ENCODE results near the gene RASGRF1.

RASGRF1 gene

GRCh38 chr15:79073336-79073735 lies 17.2 kb downstream of the RASGRF1 start:
- TF ChIP-seq SNAI2 (CRISPR knock-in tag; IDR thresholded peaks at IDR 0.05) (no peak), PATZ1 (CRISPR knock-in tag; IDR thresholded peaks at IDR 0.05; ENCODE audit: borderline replicate concordance) (no peak), POU6F1 (CRISPR knock-in tag; IDR thresholded peaks at IDR 0.05; ENCODE audit: borderline replicate concordance, low read depth) (no peak), ZFP3 (CRISPR knock-in tag; IDR thresholded peaks at IDR 0.05) (no peak), ZNF565 (CRISPR knock-in tag; conservative IDR thresholded peaks at IDR 0.05; ENCODE audit: low read depth) (no peak), CSRNP3 (CRISPR knock-in tag; IDR thresholded peaks at IDR 0.05) (no peak), GLIS3 (CRISPR knock-in tag; IDR thresholded peaks at IDR 0.05) (no peak), ZC3H10 (CRISPR knock-in tag; IDR thresholded peaks at IDR 0.05) (no peak), ZNF70 (CRISPR knock-in tag; IDR thresholded peaks at IDR 0.05) (no peak), TSHZ2 (CRISPR knock-in tag; IDR thresholded peaks at IDR 0.05) (no peak)
- ATAC-seq, result no peak

GRCh38 chr15:79071901-79072300 lies 18.7 kb downstream of the RASGRF1 start:
- TF ChIP-seq ISL1 (CRISPR knock-in tag; IDR thresholded peaks at IDR 0.05) (no peak), ESRRG (CRISPR knock-in tag; IDR thresholded peaks at IDR 0.05) (no peak), CREB5 (CRISPR knock-in tag; IDR thresholded peaks at IDR 0.05; ENCODE audit: low read depth) (no peak), TSHZ2 (CRISPR knock-in tag; IDR thresholded peaks at IDR 0.05) (no peak), RARB (CRISPR knock-in tag; IDR thresholded peaks at IDR 0.05) (no peak), POU6F1 (CRISPR knock-in tag; IDR thresholded peaks at IDR 0.05; ENCODE audit: borderline replicate concordance, low read depth) (no peak), ARNTL (CRISPR knock-in tag; IDR thresholded peaks at IDR 0.05; ENCODE audit: borderline replicate concordance, low read depth) (no peak)
- no peak for ATAC-seq

- no peak for ATAC-seq
- TF ChIP-seq BACH2 (CRISPR knock-in tag; IDR thresholded peaks at IDR 0.05; ENCODE audit: borderline replicate concordance), result no peak
- TF ChIP-seq ZNF565 (CRISPR knock-in tag; conservative IDR thresholded peaks at IDR 0.05; ENCODE audit: low read depth), result no peak
- TF ChIP-seq SNAI2 (CRISPR knock-in tag; IDR thresholded peaks at IDR 0.05), result no peak
- TF ChIP-seq ZFP3 (CRISPR knock-in tag; IDR thresholded peaks at IDR 0.05), result no peak
- TF ChIP-seq PPARA (CRISPR knock-in tag; IDR thresholded peaks at IDR 0.05; ENCODE audit: borderline replicate concordance), result no peak
- no peak for TF ChIP-seq ZNF70 (CRISPR knock-in tag; IDR thresholded peaks at IDR 0.05)
- no peak for TF ChIP-seq PATZ1 (CRISPR knock-in tag; IDR thresholded peaks at IDR 0.05; ENCODE audit: borderline replicate concordance)
- TF ChIP-seq ZC3H10 (CRISPR knock-in tag; IDR thresholded peaks at IDR 0.05), result no peak
- TF ChIP-seq TOX (CRISPR knock-in tag; IDR thresholded peaks at IDR 0.05; ENCODE audit: borderline replicate concordance), result no peak
- TF ChIP-seq ZFP30 (CRISPR knock-in tag; IDR thresholded peaks at IDR 0.05), result no peak
- no peak for TF ChIP-seq ARNTL (CRISPR knock-in tag; IDR thresholded peaks at IDR 0.05; ENCODE audit: borderline replicate concordance, low read depth)
- TF ChIP-seq ISL1 (CRISPR knock-in tag; IDR thresholded peaks at IDR 0.05), result no peak
- TF ChIP-seq ZNF8 (CRISPR knock-in tag; IDR thresholded peaks at IDR 0.05), result no peak
- TF ChIP-seq OSR1 (CRISPR knock-in tag; IDR thresholded peaks at IDR 0.05), result no peak
Observed at GRCh38 chr15:79068790-79069189, 21.8 kb downstream of the RASGRF1 start.

Data from SK-N-SH treated with all-trans-retinoic acid at 6 μM for 48 hours (cell line).